ENCODE results near the gene CEL. TPM values are rescaled to one million over a fixed set of nuclear protein-coding genes. Genes with fewer than 3 reads are reported as not detected.
"Not testable (repeated sequence)": the region's sequence is repeated elsewhere in the genome, so short reads cannot be mapped to it uniquely, and the experiment has no call there.

The CEL gene
- total and polyA plus RNA-seq, 4 donors, result 0.66 to 6.3 (median 0.86) TPM

GRCh38 chr9:133067813-133068212, 6.0 kb downstream of the CEL start:
- H3K4me3 ChIP-seq, result no peak overlapping the region
- no peaks in the 10 kb centered on the region for H3K4me1 ChIP-seq (ENCODE audit: control insufficient read depth in 5 of 5, insufficient read depth in 5 of 5, low read length in 5 of 5)
- WGBS, 2 donors, result 85 to 88% methylated on average over 11 of the region's 11 CpGs
- no peak for DNase-seq
- no peaks in the 10 kb centered on the region for H3K27me3 ChIP-seq (ENCODE audit: control insufficient read depth in 3 of 3, insufficient read depth in 3 of 3, low read length in 2 of 3)
- no peak for ATAC-seq (ENCODE audit: insufficient read depth, low FRiP score)
- H3K9ac ChIP-seq (ENCODE audit: insufficient read depth in 1 of 2, low read length in 2 of 2), result no peak overlapping the region
- H3K27ac ChIP-seq (ENCODE audit: low read depth in 1 of 2, low read length in 1 of 2), result no peak overlapping the region
- H3K9me3 ChIP-seq (ENCODE audit: control insufficient read depth in 4 of 4, insufficient read depth in 3 of 4, low read length in 3 of 4), result no peaks in the 10 kb centered on the region
- H3K36me3 ChIP-seq (ENCODE audit: control insufficient read depth in 4 of 4, insufficient read depth in 4 of 4, low read length in 4 of 4), result peaks cover 0 to 10% (median 0%) of the 10 kb centered on the region in 4 donors
- TF ChIP-seq CTCF (IDR thresholded peaks at IDR 0.05; ENCODE audit: control extremely low read depth, extremely low read depth), result no peak

GRCh38 chr9:133068431-133068830, 6.7 kb downstream of the CEL start:
- not testable (repeated sequence) for H3K9ac ChIP-seq (ENCODE audit: insufficient read depth in 1 of 2, low read length in 2 of 2); H3K4me1 ChIP-seq (ENCODE audit: control insufficient read depth in 5 of 5, insufficient read depth in 5 of 5, low read length in 5 of 5); H3K9me3 ChIP-seq (ENCODE audit: control insufficient read depth in 4 of 4, insufficient read depth in 3 of 4, low read length in 3 of 4); H3K36me3 ChIP-seq (ENCODE audit: control insufficient read depth in 4 of 4, insufficient read depth in 4 of 4, low read length in 4 of 4); DNase-seq; ATAC-seq (ENCODE audit: insufficient read depth, low FRiP score); H3K27ac ChIP-seq (ENCODE audit: low read depth in 1 of 2, low read length in 1 of 2); H3K27me3 ChIP-seq (ENCODE audit: control insufficient read depth in 3 of 3, insufficient read depth in 3 of 3, low read length in 2 of 3); H3K4me3 ChIP-seq
- WGBS, 2 donors, result 100% methylated on average over 2 of the region's 15 CpGs; no CpG with 5 or more reads in 1 of the 2 donors

GRCh38 chr9:133070500-133070961, 8.8 kb downstream of the CEL start:
- not testable (repeated sequence) for H3K4me3 ChIP-seq; H3K4me1 ChIP-seq (ENCODE audit: control insufficient read depth in 5 of 5, insufficient read depth in 5 of 5, low read length in 5 of 5); H3K9me3 ChIP-seq (ENCODE audit: control insufficient read depth in 4 of 4, insufficient read depth in 3 of 4, low read length in 3 of 4); H3K27ac ChIP-seq (ENCODE audit: low read depth in 1 of 2, low read length in 1 of 2); H3K9ac ChIP-seq (ENCODE audit: insufficient read depth in 1 of 2, low read length in 2 of 2); DNase-seq; H3K27me3 ChIP-seq (ENCODE audit: control insufficient read depth in 3 of 3, insufficient read depth in 3 of 3, low read length in 2 of 3); ATAC-seq (ENCODE audit: insufficient read depth, low FRiP score); H3K36me3 ChIP-seq (ENCODE audit: control insufficient read depth in 4 of 4, insufficient read depth in 4 of 4, low read length in 4 of 4)
- 93 to 94% methylated on average over 17 of the region's 17 CpGs for WGBS, 2 donors

GRCh38 chr9:133070985-133071384, 9.2 kb downstream of the CEL start:
- not testable (repeated sequence) for H3K4me1 ChIP-seq (ENCODE audit: control insufficient read depth in 5 of 5, insufficient read depth in 5 of 5, low read length in 5 of 5); H3K9ac ChIP-seq (ENCODE audit: insufficient read depth in 1 of 2, low read length in 2 of 2); H3K9me3 ChIP-seq (ENCODE audit: control insufficient read depth in 4 of 4, insufficient read depth in 3 of 4, low read length in 3 of 4); H3K27ac ChIP-seq (ENCODE audit: low read depth in 1 of 2, low read length in 1 of 2); ATAC-seq (ENCODE audit: insufficient read depth, low FRiP score); H3K4me3 ChIP-seq; H3K27me3 ChIP-seq (ENCODE audit: control insufficient read depth in 3 of 3, insufficient read depth in 3 of 3, low read length in 2 of 3); H3K36me3 ChIP-seq (ENCODE audit: control insufficient read depth in 4 of 4, insufficient read depth in 4 of 4, low read length in 4 of 4); DNase-seq
- whole genome bisulfite sequencing, 2 donors, result 93 to 94% methylated on average over 10 to 24 of the region's 31 CpGs

- H3K27ac ChIP-seq (ENCODE audit: low read depth in 1 of 2, low read length in 1 of 2), result no peak overlapping the region
- no peak overlapping the region for H3K4me3 ChIP-seq
- no peak overlapping the region for H3K9ac ChIP-seq (ENCODE audit: insufficient read depth in 1 of 2, low read length in 2 of 2)
- H3K27me3 ChIP-seq (ENCODE audit: control insufficient read depth in 3 of 3, insufficient read depth in 3 of 3, low read length in 2 of 3), result no peaks in the 10 kb centered on the region
- ATAC-seq (ENCODE audit: insufficient read depth, low FRiP score), result no peak
- H3K9me3 ChIP-seq (ENCODE audit: control insufficient read depth in 4 of 4, insufficient read depth in 3 of 4, low read length in 3 of 4), result no peaks in the 10 kb centered on the region
- peaks cover 0 to 4% (median 0%) of the 10 kb centered on the region in 4 donors for H3K36me3 ChIP-seq (ENCODE audit: control insufficient read depth in 4 of 4, insufficient read depth in 4 of 4, low read length in 4 of 4)
- WGBS, 2 donors, result 88 to 91% methylated on average over 23 to 33 of the region's 33 CpGs
- no peak for TF ChIP-seq CTCF (IDR thresholded peaks at IDR 0.05; ENCODE audit: control extremely low read depth, extremely low read depth)
- DNase-seq, result no peak
- no peaks in the 10 kb centered on the region for H3K4me1 ChIP-seq (ENCODE audit: control insufficient read depth in 5 of 5, insufficient read depth in 5 of 5, low read length in 5 of 5)
These were observed 9.8 kb downstream of the CEL start for GRCh38 chr9:133071484-133072150.

- not testable (repeated sequence) for H3K9me3 ChIP-seq (ENCODE audit: control insufficient read depth in 4 of 4, insufficient read depth in 3 of 4, low read length in 3 of 4); ATAC-seq (ENCODE audit: insufficient read depth, low FRiP score); H3K27me3 ChIP-seq (ENCODE audit: control insufficient read depth in 3 of 3, insufficient read depth in 3 of 3, low read length in 2 of 3); DNase-seq; H3K27ac ChIP-seq (ENCODE audit: low read depth in 1 of 2, low read length in 1 of 2); H3K4me1 ChIP-seq (ENCODE audit: control insufficient read depth in 5 of 5, insufficient read depth in 5 of 5, low read length in 5 of 5); H3K9ac ChIP-seq (ENCODE audit: insufficient read depth in 1 of 2, low read length in 2 of 2); H3K36me3 ChIP-seq (ENCODE audit: control insufficient read depth in 4 of 4, insufficient read depth in 4 of 4, low read length in 4 of 4); H3K4me3 ChIP-seq
- 91 to 93% methylated on average over 5 of the region's 5 CpGs for WGBS, 2 donors
These were observed 10.4 kb downstream of the CEL start for GRCh38 chr9:133072210-133072609.

Measured in lung (tissue), 12 donors.